ENCODE data around the gene PDGFB. TPM values are rescaled to one million over a fixed set of nuclear protein-coding genes. Genes with fewer than 3 reads are reported as not detected.

Gene PDGFB
- total and polyA plus RNA-seq, 5 donors from 2014 or later: 0.63 to 6.3 (median 4.3) TPM

DNA sequence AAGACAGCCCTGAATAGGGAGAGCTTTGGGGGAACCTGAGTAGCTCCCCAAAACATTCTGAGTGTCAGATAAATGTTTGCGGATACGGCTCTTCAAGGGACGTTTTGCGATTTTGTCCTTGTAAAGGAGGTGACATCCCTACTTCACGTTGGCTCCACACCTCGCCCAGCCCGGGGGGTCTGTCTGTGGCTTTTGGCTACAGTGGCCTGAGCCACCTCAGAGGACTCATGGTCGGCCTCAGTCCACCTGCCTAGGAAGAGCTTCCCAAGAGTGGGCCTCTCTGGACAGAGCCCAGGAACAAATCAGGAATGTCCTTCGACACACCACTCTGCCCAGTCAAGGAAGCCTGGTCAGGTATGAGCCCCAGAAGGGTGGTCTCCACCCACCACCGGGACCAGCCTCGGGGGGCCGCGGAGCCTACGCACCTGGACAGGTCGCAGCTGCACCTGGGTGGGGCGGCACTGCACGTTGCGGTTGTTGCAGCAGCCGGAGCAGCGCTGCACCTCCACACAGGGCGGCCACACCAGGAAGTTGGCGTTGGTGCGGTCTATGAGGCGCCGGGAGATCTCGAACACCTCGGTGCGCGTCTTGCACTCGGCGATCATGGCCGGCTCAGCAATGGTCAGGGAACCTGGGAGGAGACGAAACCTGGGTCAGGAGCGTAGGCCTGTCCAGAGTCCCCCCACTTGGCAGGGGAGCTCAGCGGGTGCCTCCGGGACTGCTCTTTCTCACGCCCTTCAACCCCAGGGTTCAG, 13.4 kb downstream of the PDGFB start:
- Histone ChIP-seq H3K9me3 (ENCODE audit: control insufficient read depth in 2 of 2, low read length in 2 of 2) (no peaks in the 10 kb centered on the region), H3K4me3 (ENCODE audit: low read depth, low read length) (no peak overlapping the region), H3K4me1 (ENCODE audit: control insufficient read depth, insufficient read depth, low read length, poor library complexity, severe bottlenecking) (peaks cover 20% of the 10 kb centered on the region), H3K36me3 (ENCODE audit: control insufficient read depth, insufficient read depth, low read length) (no peaks in the 10 kb centered on the region), H3K27me3 (ENCODE audit: control insufficient read depth, insufficient read depth, low read length) (peaks cover under 1% of the 10 kb centered on the region), H3K27ac (ENCODE audit: insufficient read depth, low read length, poor library complexity, severe bottlenecking) (no peak overlapping the region)
- DNase-seq: no peak
- Mint-ChIP-seq H3K27ac (no peak overlapping the region), H3K36me3 (peaks cover 16% of the 10 kb centered on the region), H3K27me3 (peaks cover 54% of the 10 kb centered on the region), H3K4me3 (no peak overlapping the region), H3K9me3 (no peaks in the 10 kb centered on the region), H3K4me1 (peaks cover 0 to 19% (median 6%) of the 10 kb centered on the region in 4 donors)
- ATAC-seq (ENCODE audit: low read depth in 2 of 2): no peak

DNA sequence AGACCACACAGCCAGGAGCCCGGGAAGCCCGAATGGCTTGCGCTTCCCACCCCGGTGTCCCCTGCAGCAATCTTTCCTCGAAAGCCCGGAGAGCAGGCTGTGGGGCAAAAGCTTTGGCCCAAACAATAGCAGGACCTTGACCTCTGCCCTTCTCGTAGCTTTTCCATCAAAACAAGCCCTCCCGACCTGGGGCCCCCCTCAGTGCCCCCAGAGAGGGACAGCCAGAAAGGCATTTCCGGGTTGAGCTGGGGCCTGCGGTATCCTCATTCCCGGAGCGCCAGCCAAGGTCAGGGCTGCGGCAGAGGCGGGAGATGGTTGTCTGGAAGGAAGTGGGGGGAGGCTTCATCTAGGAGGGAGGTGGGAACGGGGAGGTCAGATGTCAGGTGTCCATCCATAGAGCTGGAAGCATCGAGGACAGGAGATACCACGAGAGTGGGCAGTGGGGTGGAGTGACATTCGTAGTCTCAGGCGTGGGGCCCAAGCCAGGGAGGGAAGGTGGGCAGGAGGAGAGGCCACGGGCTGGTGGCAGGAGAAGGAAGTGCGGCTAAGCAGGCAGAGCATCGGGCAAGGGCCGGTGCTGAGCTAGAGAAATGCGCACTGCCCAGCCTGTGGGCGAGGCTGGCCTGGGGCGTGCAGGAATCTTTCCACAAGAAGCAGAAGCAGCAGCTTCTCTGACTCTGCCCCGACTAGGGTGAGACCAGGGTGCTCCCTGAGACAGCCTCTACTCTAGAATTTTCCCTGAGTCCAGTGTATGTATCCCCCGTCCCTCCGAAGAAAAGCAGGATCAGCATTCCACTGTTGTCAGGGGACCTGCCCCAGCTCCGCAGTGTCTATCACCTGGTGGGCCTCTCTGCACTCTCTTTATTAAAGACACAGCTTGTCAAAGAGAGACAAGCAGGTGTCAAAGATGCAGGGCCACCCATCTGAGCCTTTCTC, 14.3 kb downstream of the PDGFB start:
- H3K4me3 Mint-ChIP-seq: no peak overlapping the region
- H3K27me3 ChIP-seq (ENCODE audit: control insufficient read depth, insufficient read depth, low read length): no peaks in the 10 kb centered on the region
- no peak overlapping the region for H3K4me3 ChIP-seq (ENCODE audit: low read depth, low read length)
- peaks cover 11% of the 10 kb centered on the region for H3K4me1 ChIP-seq (ENCODE audit: control insufficient read depth, insufficient read depth, low read length, poor library complexity, severe bottlenecking)
- H3K9me3 ChIP-seq (ENCODE audit: control insufficient read depth in 2 of 2, low read length in 2 of 2): no peaks in the 10 kb centered on the region
- peaks cover 0 to 11% (median 0%) of the 10 kb centered on the region in 4 donors for H3K4me1 Mint-ChIP-seq
- H3K27me3 Mint-ChIP-seq: peaks cover 45% of the 10 kb centered on the region
- H3K36me3 ChIP-seq (ENCODE audit: control insufficient read depth, insufficient read depth, low read length): no peaks in the 10 kb centered on the region
- H3K36me3 Mint-ChIP-seq: peaks cover 16% of the 10 kb centered on the region
- no peak overlapping the region for H3K27ac Mint-ChIP-seq
- DNase-seq (no peak), ATAC-seq (ENCODE audit: low read depth in 2 of 2) (no peak)
- H3K9me3 Mint-ChIP-seq: no peaks in the 10 kb centered on the region
- no peak overlapping the region for H3K27ac ChIP-seq (ENCODE audit: insufficient read depth, low read length, poor library complexity, severe bottlenecking)

DNA sequence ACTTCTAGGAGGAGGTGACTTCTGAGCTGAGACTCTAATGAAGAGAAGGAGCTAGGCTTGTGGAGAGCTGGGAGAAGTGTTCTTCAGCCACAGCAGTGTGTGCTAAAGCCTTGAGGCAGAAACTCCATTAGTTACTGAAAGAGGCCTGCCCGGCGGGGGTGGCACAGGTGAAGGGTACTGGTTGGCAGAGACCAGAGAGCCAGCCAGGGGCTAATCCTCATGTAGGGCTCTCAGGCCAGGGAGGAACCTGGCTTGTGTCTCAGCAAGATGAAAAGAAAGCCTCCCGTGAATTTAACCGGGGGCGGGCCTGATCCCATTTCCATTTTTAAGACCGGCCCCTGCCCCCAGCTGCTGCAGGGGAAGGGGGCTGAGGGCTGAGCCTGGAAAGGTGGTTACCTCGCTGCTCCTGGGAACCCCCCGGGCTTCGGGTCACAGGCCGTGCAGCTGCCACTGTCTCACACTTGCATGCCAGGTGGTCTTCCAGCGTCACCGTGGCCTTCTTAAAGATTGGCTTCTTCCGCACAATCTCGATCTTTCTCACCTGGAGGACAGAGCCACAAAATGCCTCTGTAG, 15.0 kb downstream of the PDGFB start:
- Histone ChIP-seq H3K27ac (ENCODE audit: insufficient read depth, low read length, poor library complexity, severe bottlenecking) (no peak overlapping the region), H3K27me3 (ENCODE audit: control insufficient read depth, insufficient read depth, low read length) (no peaks in the 10 kb centered on the region), H3K4me3 (ENCODE audit: low read depth, low read length) (no peak overlapping the region), H3K36me3 (ENCODE audit: control insufficient read depth, insufficient read depth, low read length) (no peaks in the 10 kb centered on the region), H3K9me3 (ENCODE audit: control insufficient read depth in 2 of 2, low read length in 2 of 2) (no peaks in the 10 kb centered on the region), H3K4me1 (ENCODE audit: control insufficient read depth, insufficient read depth, low read length, poor library complexity, severe bottlenecking) (peaks cover 4% of the 10 kb centered on the region)
- H3K4me3 Mint-ChIP-seq: no peak overlapping the region
- ATAC-seq (ENCODE audit: low read depth in 2 of 2): no peak
- DNase-seq: no peak
- peaks cover 16% of the 10 kb centered on the region for H3K36me3 Mint-ChIP-seq
- H3K27ac Mint-ChIP-seq: peak overlapping the region in 1 of 3 donors; percentile 69
- H3K27me3 Mint-ChIP-seq: peaks cover 44% of the 10 kb centered on the region
- H3K4me1 Mint-ChIP-seq: peaks cover 0 to 6% (median 0%) of the 10 kb centered on the region in 4 donors
- no peaks in the 10 kb centered on the region for H3K9me3 Mint-ChIP-seq

- Mint-ChIP-seq H3K4me1 (no peaks in the 10 kb centered on the region), H3K4me3 (no peak overlapping the region), H3K36me3 (peaks cover 16% of the 10 kb centered on the region), H3K27me3 (peaks cover 38% of the 10 kb centered on the region), H3K27ac (peak overlapping the region in 1 of 3 donors; percentile 69), H3K9me3 (no peaks in the 10 kb centered on the region)
- Histone ChIP-seq H3K36me3 (ENCODE audit: control insufficient read depth, insufficient read depth, low read length) (no peaks in the 10 kb centered on the region), H3K27me3 (ENCODE audit: control insufficient read depth, insufficient read depth, low read length) (no peaks in the 10 kb centered on the region), H3K9me3 (ENCODE audit: control insufficient read depth in 2 of 2, low read length in 2 of 2) (no peaks in the 10 kb centered on the region), H3K4me1 (ENCODE audit: control insufficient read depth, insufficient read depth, low read length, poor library complexity, severe bottlenecking) (no peaks in the 10 kb centered on the region), H3K4me3 (ENCODE audit: low read depth, low read length) (no peak overlapping the region), H3K27ac (ENCODE audit: insufficient read depth, low read length, poor library complexity, severe bottlenecking) (no peak overlapping the region)
- ATAC-seq (ENCODE audit: low read depth in 2 of 2): no peak
- DNase-seq: no peak
These were observed 15.7 kb downstream of the PDGFB start for GRCh38 chr22:39229075-39229474.

GRCh38 chr22:39227542-39228272, 17.1 kb downstream of the PDGFB start:
- Mint-ChIP-seq H3K27me3 (peaks cover 29% of the 10 kb centered on the region), H3K9me3 (no peaks in the 10 kb centered on the region), H3K4me1 (peaks cover 0 to 2% (median 0%) of the 10 kb centered on the region in 4 donors), H3K27ac (no peak overlapping the region), H3K36me3 (peaks cover 23% of the 10 kb centered on the region), H3K4me3 (no peak overlapping the region)
- H3K4me1 ChIP-seq (ENCODE audit: control insufficient read depth, insufficient read depth, low read length, poor library complexity, severe bottlenecking): no peaks in the 10 kb centered on the region
- no peak overlapping the region for H3K4me3 ChIP-seq (ENCODE audit: low read depth, low read length)
- H3K27ac ChIP-seq (ENCODE audit: insufficient read depth, low read length, poor library complexity, severe bottlenecking): no peak overlapping the region
- no peaks in the 10 kb centered on the region for H3K9me3 ChIP-seq (ENCODE audit: control insufficient read depth in 2 of 2, low read length in 2 of 2)
- no peak for DNase-seq
- no peak for ATAC-seq (ENCODE audit: low read depth in 2 of 2)
- no peaks in the 10 kb centered on the region for H3K36me3 ChIP-seq (ENCODE audit: control insufficient read depth, insufficient read depth, low read length)
- H3K27me3 ChIP-seq (ENCODE audit: control insufficient read depth, insufficient read depth, low read length): no peaks in the 10 kb centered on the region

GRCh38 chr22:39226353-39226752, 18.4 kb downstream of the PDGFB start:
- H3K27me3 ChIP-seq (ENCODE audit: control insufficient read depth, insufficient read depth, low read length): no peaks in the 10 kb centered on the region
- H3K36me3 ChIP-seq (ENCODE audit: control insufficient read depth, insufficient read depth, low read length): no peaks in the 10 kb centered on the region
- H3K4me1 Mint-ChIP-seq: peaks cover 0 to 2% (median 0%) of the 10 kb centered on the region in 4 donors
- no peaks in the 10 kb centered on the region for H3K4me1 ChIP-seq (ENCODE audit: control insufficient read depth, insufficient read depth, low read length, poor library complexity, severe bottlenecking)
- peaks cover 17% of the 10 kb centered on the region for H3K27me3 Mint-ChIP-seq
- H3K9me3 ChIP-seq (ENCODE audit: control insufficient read depth in 2 of 2, low read length in 2 of 2): no peaks in the 10 kb centered on the region
- ATAC-seq (ENCODE audit: low read depth in 2 of 2) (no peak), DNase-seq (no peak)
- no peak overlapping the region for H3K4me3 ChIP-seq (ENCODE audit: low read depth, low read length)
- H3K27ac Mint-ChIP-seq: no peak overlapping the region
- peaks cover 22% of the 10 kb centered on the region for H3K36me3 Mint-ChIP-seq
- H3K27ac ChIP-seq (ENCODE audit: insufficient read depth, low read length, poor library complexity, severe bottlenecking): no peak overlapping the region
- no peak overlapping the region for H3K4me3 Mint-ChIP-seq
- no peaks in the 10 kb centered on the region for H3K9me3 Mint-ChIP-seq

DNA sequence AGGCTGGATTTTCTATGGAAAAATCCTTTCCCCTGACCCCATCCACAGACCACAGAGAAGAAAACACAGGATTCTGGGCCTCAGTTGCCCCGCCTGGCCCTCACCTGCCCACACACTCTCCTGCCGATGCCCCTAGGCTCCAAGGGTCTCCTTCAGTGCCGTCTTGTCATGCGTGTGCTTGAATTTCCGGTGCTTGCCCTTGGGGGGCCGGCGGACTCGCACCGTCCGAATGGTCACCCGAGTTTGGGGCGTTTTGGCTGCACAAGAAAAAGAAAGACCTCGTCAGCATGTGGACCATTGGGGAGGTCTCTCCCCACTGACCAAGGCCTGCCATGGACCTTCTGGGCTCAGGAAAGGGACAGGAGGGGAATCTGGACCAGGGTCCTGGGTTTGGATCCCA, 19.2 kb downstream of the PDGFB start:
- Histone ChIP-seq H3K4me3 (ENCODE audit: low read depth, low read length) (no peak overlapping the region), H3K27me3 (ENCODE audit: control insufficient read depth, insufficient read depth, low read length) (no peaks in the 10 kb centered on the region), H3K4me1 (ENCODE audit: control insufficient read depth, insufficient read depth, low read length, poor library complexity, severe bottlenecking) (no peaks in the 10 kb centered on the region), H3K9me3 (ENCODE audit: control insufficient read depth in 2 of 2, low read length in 2 of 2) (no peaks in the 10 kb centered on the region), H3K36me3 (ENCODE audit: control insufficient read depth, insufficient read depth, low read length) (no peaks in the 10 kb centered on the region), H3K27ac (ENCODE audit: insufficient read depth, low read length, poor library complexity, severe bottlenecking) (no peak overlapping the region)
- Mint-ChIP-seq H3K4me3 (no peak overlapping the region), H3K36me3 (peaks cover 22% of the 10 kb centered on the region), H3K4me1 (peaks cover 0 to 2% (median 0%) of the 10 kb centered on the region in 4 donors), H3K27me3 (peaks cover 10% of the 10 kb centered on the region), H3K9me3 (peaks cover 0 to 1% (median 0%) of the 10 kb centered on the region in 7 donors), H3K27ac (no peak overlapping the region)
- no peak for ATAC-seq (ENCODE audit: low read depth in 2 of 2)
- DNase-seq: no peak

All from CD4-positive, CD25-positive, alpha-beta regulatory T cell (primary cell).